Measurements from ENCODE around the gene MOV10L1.

Gene MOV10L1

GRCh38 chr22:50208430-50208938 is 118.7 kb downstream of the MOV10L1 start:
- no peak for DNase-seq

GRCh38 chr22:50208939-50209892 is 119.4 kb downstream of the MOV10L1 start:
- DNase-seq = no peak

- DNase-seq = peak; percentile 79
Observed at GRCh38 chr22:50209893-50210292, 120.1 kb downstream of the MOV10L1 start.

GRCh38 chr22:50210378-50211139 is 120.8 kb downstream of the MOV10L1 start:
- DNase-seq = no peak

- no peak for DNase-seq
Observed at GRCh38 chr22:50211147-50211546, 121.3 kb downstream of the MOV10L1 start.

Measured in stimulated activated CD4-positive, alpha-beta T cell treated with anti-CD3 and anti-CD28 coated beads, Interleukin-15, amount 100 ng/mL, for 24 hours (primary cell).